ENCODE measurements around the gene ARID1B.
A peak's percentile ranks its signal among the peaks of the same experiment; 100 is the strongest.

Gene ARID1B

DNA sequence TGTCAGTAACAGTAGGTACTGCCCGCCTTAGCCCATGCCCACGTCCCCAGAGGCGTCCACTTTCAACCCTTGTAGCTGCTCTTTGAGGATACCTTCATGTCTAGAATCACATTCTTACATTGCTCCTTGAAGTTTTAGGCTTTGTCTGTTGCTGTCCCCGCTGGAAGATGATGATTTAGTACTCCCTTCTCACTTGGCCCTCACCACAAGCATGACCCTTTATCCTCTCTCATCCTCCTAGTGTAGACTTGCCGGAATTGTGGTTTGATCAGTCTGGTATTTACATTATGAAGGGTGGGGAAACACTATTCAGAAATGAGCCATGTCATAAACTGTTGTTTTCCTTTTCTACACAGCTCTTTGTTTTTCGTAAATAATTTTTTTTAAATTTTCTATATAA, 87.4 kb downstream of the ARID1B start:
- no peak overlapping the region for H3K4me3 ChIP-seq (ENCODE audit: control insufficient read depth, low read depth, low read length)
- no peak for DNase-seq (ENCODE audit: low read depth)
- no peak for TF ChIP-seq CTCF (IDR thresholded peaks at IDR 0.05; ENCODE audit: control insufficient read depth, insufficient read depth, low read depth, low read length, missing control alignments)

- H3K4me3 ChIP-seq (ENCODE audit: control insufficient read depth, low read depth, low read length): no peak overlapping the region
- no peak for DNase-seq (ENCODE audit: low read depth)
- no peak for TF ChIP-seq CTCF (IDR thresholded peaks at IDR 0.05; ENCODE audit: control insufficient read depth, insufficient read depth, low read depth, low read length, missing control alignments)
These were observed 87.9 kb downstream of the ARID1B start for GRCh38 chr6:156865019-156865629.

GRCh38 chr6:156866220-156867015, 89.2 kb downstream of the ARID1B start:
- H3K4me3 ChIP-seq (ENCODE audit: control insufficient read depth, low read depth, low read length): no peak overlapping the region; the same call in 1 of the 2 replicates
- TF ChIP-seq CTCF (IDR thresholded peaks at IDR 0.05; ENCODE audit: control insufficient read depth, insufficient read depth, low read depth, low read length, missing control alignments): peak; percentile 3
- DNase-seq (ENCODE audit: low read depth): no peak

GRCh38 chr6:156867121-156867520, 89.9 kb downstream of the ARID1B start:
- no peak for TF ChIP-seq CTCF (IDR thresholded peaks at IDR 0.05; ENCODE audit: control insufficient read depth, insufficient read depth, low read depth, low read length, missing control alignments)
- no peak overlapping the region for H3K4me3 ChIP-seq (ENCODE audit: control insufficient read depth, low read depth, low read length)
- DNase-seq (ENCODE audit: low read depth): no peak

- TF ChIP-seq CTCF (IDR thresholded peaks at IDR 0.05; ENCODE audit: control insufficient read depth, insufficient read depth, low read depth, low read length, missing control alignments): no peak
- no peak overlapping the region for H3K4me3 ChIP-seq (ENCODE audit: control insufficient read depth, low read depth, low read length)
- DNase-seq (ENCODE audit: low read depth): no peak
These were observed 91.2 kb downstream of the ARID1B start for GRCh38 chr6:156868385-156868784.

GRCh38 chr6:156869980-156870398, 92.8 kb downstream of the ARID1B start:
- no peak overlapping the region for H3K4me3 ChIP-seq (ENCODE audit: control insufficient read depth, low read depth, low read length)
- no peak for DNase-seq (ENCODE audit: low read depth)
- TF ChIP-seq CTCF (IDR thresholded peaks at IDR 0.05; ENCODE audit: control insufficient read depth, insufficient read depth, low read depth, low read length, missing control alignments): no peak
